ENCODE results near the gene ENPP6. TPM values are rescaled to one million over a fixed set of nuclear protein-coding genes. Genes with fewer than 3 reads are reported as not detected.

Gene ENPP6
- total and polyA plus RNA-seq, 2 donors (not counting 1 experiment from before 2014, with no cell fraction given), result 0.01 TPM; not detected in 1

DNA sequence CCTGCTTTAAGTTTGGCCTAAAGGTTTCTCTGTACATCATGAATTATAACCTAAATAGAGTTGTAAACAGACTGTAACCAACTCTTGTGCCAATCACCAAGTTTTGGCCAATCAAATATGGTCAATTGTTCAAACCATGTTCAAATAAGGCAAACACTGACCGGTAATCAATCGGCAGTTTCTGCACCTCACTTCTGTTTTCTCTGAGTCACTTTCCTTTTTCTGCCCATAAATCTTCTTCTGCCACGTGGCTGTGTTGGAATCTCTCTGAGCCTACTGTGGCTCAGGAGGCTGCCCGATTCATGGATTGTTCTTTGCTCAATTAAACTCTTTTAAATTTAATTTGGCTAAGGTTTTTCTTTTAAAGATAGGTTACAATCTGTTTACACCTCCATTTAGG lies 16.5 kb upstream of the ENPP6 start:
- no peaks in the 10 kb centered on the region for H3K9me3 ChIP-seq (ENCODE audit: control extremely low read depth in 1 of 3, control insufficient read depth in 2 of 3, insufficient read depth in 1 of 3, low read length in 2 of 3)
- H2AFZ ChIP-seq (ENCODE audit: insufficient read depth, low read depth, low read length, poor library complexity, severe bottlenecking), result no peak overlapping the region
- TF ChIP-seq EZH2 (IDR thresholded peaks at IDR 0.05; ENCODE audit: borderline replicate concordance, insufficient read depth, low read depth, low read length, poor library complexity, severe bottlenecking), result no peak
- TF ChIP-seq, protein P1, sequence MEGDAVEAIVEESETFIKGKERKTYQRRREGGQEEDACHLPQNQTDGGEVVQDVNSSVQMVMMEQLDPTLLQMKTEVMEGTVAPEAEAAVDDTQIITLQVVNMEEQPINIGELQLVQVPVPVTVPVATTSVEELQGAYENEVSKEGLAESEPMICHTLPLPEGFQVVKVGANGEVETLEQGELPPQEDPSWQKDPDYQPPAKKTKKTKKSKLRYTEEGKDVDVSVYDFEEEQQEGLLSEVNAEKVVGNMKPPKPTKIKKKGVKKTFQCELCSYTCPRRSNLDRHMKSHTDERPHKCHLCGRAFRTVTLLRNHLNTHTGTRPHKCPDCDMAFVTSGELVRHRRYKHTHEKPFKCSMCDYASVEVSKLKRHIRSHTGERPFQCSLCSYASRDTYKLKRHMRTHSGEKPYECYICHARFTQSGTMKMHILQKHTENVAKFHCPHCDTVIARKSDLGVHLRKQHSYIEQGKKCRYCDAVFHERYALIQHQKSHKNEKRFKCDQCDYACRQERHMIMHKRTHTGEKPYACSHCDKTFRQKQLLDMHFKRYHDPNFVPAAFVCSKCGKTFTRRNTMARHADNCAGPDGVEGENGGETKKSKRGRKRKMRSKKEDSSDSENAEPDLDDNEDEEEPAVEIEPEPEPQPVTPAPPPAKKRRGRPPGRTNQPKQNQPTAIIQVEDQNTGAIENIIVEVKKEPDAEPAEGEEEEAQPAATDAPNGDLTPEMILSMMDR (IDR thresholded peaks at IDR 0.05), result no peak
- H3K79me2 ChIP-seq (ENCODE audit: control insufficient read depth, insufficient read depth, low read length), result no peaks in the 10 kb centered on the region
- peaks cover 35% of the 10 kb centered on the region for H3K27me3 Mint-ChIP-seq
- no peak overlapping the region for H3K9ac ChIP-seq (ENCODE audit: low read length)
- no peak overlapping the region for H3K4me2 ChIP-seq (replicated peaks; ENCODE audit: low read depth, low read length, poor library complexity, severe bottlenecking)
- H3K4me1 ChIP-seq (ENCODE audit: control insufficient read depth in 2 of 2, insufficient read depth in 2 of 2, low read length in 2 of 2), result peaks cover 8% of the 10 kb centered on the region in 2 donors
- ChIA-PET POLR2A (no interaction called here), CTCF (no interaction called here)
- no peak for ATAC-seq (ENCODE audit: low read depth)
- no peaks in the 10 kb centered on the region for H3K36me3 ChIP-seq (replicated peaks in 1 of 2; ENCODE audit: control extremely low read depth in 1 of 2, control insufficient read depth in 1 of 2, extremely low read depth in 1 of 2, insufficient read depth in 2 of 2, low read length in 1 of 2)
- no peak overlapping the region for H3K4me3 ChIP-seq (ENCODE audit: control extremely low read depth in 1 of 5, extremely low read depth in 1 of 5, insufficient read depth in 1 of 5, low read depth in 2 of 5, low read length in 4 of 5)
- H3K27ac Mint-ChIP-seq, result no peak overlapping the region
- no peaks in the 10 kb centered on the region for H3K9me3 Mint-ChIP-seq (ENCODE audit: insufficient read depth)
- no peaks in the 10 kb centered on the region for H4K20me1 ChIP-seq (ENCODE audit: control insufficient read depth, insufficient read depth, low read length, poor library complexity, severe bottlenecking)
- WGBS (ENCODE audit: insufficient coverage), result 85% methylated on average over 3 of the region's 4 CpGs
- H3K4me3 Mint-ChIP-seq, result no peak overlapping the region
- H3K27ac ChIP-seq (ENCODE audit: low read length in 2 of 2), result no peak overlapping the region
- DNase-seq, result no peak
- intact Hi-C loops (cut with micrococcal nuclease), result no loop called here
- H3K27me3 ChIP-seq (replicated peaks in 1 of 4; ENCODE audit: control extremely low read depth in 1 of 4, control insufficient read depth in 3 of 4, insufficient read depth in 4 of 4, low read length in 3 of 4), result peaks cover 0 to 16% (median 6%) of the 10 kb centered on the region in 4 experiments
- peaks cover 7% of the 10 kb centered on the region for H3K4me1 Mint-ChIP-seq

DNA sequence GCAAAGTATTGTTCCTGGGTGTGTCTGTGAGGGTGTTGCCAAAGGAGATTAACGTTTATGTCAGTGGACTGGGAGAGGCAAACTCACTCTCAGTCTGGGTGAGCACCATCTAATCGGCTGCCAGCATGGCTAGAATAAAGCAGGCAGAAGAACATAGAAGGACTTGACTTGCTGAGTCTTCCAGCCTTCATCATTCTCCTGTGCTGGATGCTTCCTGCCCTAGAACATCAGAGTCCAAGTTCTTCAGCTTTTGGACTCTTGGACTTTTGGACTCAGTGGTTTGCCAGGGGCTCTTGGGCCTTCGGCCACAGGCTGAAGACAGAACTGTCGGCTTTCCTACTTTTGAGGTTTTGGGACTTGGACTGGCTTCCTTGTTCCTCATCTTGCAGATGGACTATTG lies 15.3 kb upstream of the ENPP6 start:
- no peak overlapping the region for H3K27ac Mint-ChIP-seq
- no peaks in the 10 kb centered on the region for H3K9me3 ChIP-seq (ENCODE audit: control extremely low read depth in 1 of 3, control insufficient read depth in 2 of 3, insufficient read depth in 1 of 3, low read length in 2 of 3)
- H3K4me1 Mint-ChIP-seq, result peaks cover 7% of the 10 kb centered on the region
- ChIA-PET CTCF (no interaction called here), POLR2A (interaction anchor here (0.6 kb wide), 1 partner anchor 790 kb away, joined by 5 read pairs; no protein-coding TSS in a partner anchor)
- no peak overlapping the region for H2AFZ ChIP-seq (ENCODE audit: insufficient read depth, low read depth, low read length, poor library complexity, severe bottlenecking)
- ATAC-seq (ENCODE audit: low read depth) (no peak), DNase-seq (no peak)
- no peak overlapping the region for H3K9ac ChIP-seq (ENCODE audit: low read length)
- WGBS (ENCODE audit: insufficient coverage), result 75% methylated on average over 2 of the region's 4 CpGs
- no peaks in the 10 kb centered on the region for H4K20me1 ChIP-seq (ENCODE audit: control insufficient read depth, insufficient read depth, low read length, poor library complexity, severe bottlenecking)
- peaks cover 8% of the 10 kb centered on the region in 2 donors for H3K4me1 ChIP-seq (ENCODE audit: control insufficient read depth in 2 of 2, insufficient read depth in 2 of 2, low read length in 2 of 2)
- no peak overlapping the region for H3K4me3 ChIP-seq (ENCODE audit: control extremely low read depth in 1 of 5, extremely low read depth in 1 of 5, insufficient read depth in 1 of 5, low read depth in 2 of 5, low read length in 4 of 5)
- H3K27me3 Mint-ChIP-seq, result peaks cover 44% of the 10 kb centered on the region
- peaks cover 0 to 22% (median 10%) of the 10 kb centered on the region in 4 experiments for H3K27me3 ChIP-seq (replicated peaks in 1 of 4; ENCODE audit: control extremely low read depth in 1 of 4, control insufficient read depth in 3 of 4, insufficient read depth in 4 of 4, low read length in 3 of 4)
- H3K4me3 Mint-ChIP-seq, result no peak overlapping the region
- intact Hi-C loops (cut with micrococcal nuclease), result no loop called here
- no peaks in the 10 kb centered on the region for H3K79me2 ChIP-seq (ENCODE audit: control insufficient read depth, insufficient read depth, low read length)
- TF ChIP-seq EZH2 (IDR thresholded peaks at IDR 0.05; ENCODE audit: borderline replicate concordance, insufficient read depth, low read depth, low read length, poor library complexity, severe bottlenecking), result no peak
- TF ChIP-seq, protein P1 (IDR thresholded peaks at IDR 0.05), result no peak
- no peaks in the 10 kb centered on the region for H3K9me3 Mint-ChIP-seq (ENCODE audit: insufficient read depth)
- H3K27ac ChIP-seq (ENCODE audit: low read length in 2 of 2), result no peak overlapping the region
- no peaks in the 10 kb centered on the region for H3K36me3 ChIP-seq (replicated peaks in 1 of 2; ENCODE audit: control extremely low read depth in 1 of 2, control insufficient read depth in 1 of 2, extremely low read depth in 1 of 2, insufficient read depth in 2 of 2, low read length in 1 of 2)
- no peak overlapping the region for H3K4me2 ChIP-seq (replicated peaks; ENCODE audit: low read depth, low read length, poor library complexity, severe bottlenecking)
